Heart left ventricle (tissue), 16 donors: ENCODE data around the gene WBP1L. TPM values are rescaled to one million over a fixed set of nuclear protein-coding genes. Genes with fewer than 3 reads are reported as not detected.

Source experiments
- ATAC-seq, 4 donors: fragments of 200-7000 bp; cut with Tn5 transposase; one replicate each; pipeline ENCODE4 v1.9.1; 2020 to 2022; ENCODE audit warnings: moderate library complexity in 4 of 4, mild to moderate bottlenecking in 3 of 4, moderate number of reproducible peaks in 1 of 4
- DNase-seq, 5 donors: peaks; one replicate each; pipeline ENCODE4 v3.0.0-alpha.2; 2020
- H3K27ac ChIP-seq, 12 donors: fragments of 200-600 bp; sonication (generic) in 4 of 12; one replicate each; pipeline versions ENCODE4 v1.5.0 to v1.8.0; 2016 to 2022; ENCODE audit warnings: mild to moderate bottlenecking in 2 of 12
- H3K27me3 ChIP-seq, 9 donors: fragments of 200-600 bp; sonication (generic) in 2 of 9; one replicate each; pipeline versions ENCODE4 v1.5.1 to v1.8.0; 2016 to 2022; ENCODE audit warnings: mild to moderate bottlenecking in 3 of 9
- H3K36me3 ChIP-seq, 9 donors: fragments of 200-600 bp; sonication (generic) in 2 of 9; one replicate each; pipeline versions ENCODE4 v1.5.0 to v1.8.0; 2018 to 2022; ENCODE audit warnings: mild to moderate bottlenecking in 2 of 9
- H3K4me1 ChIP-seq, 12 donors: fragments of 200-600 bp; sonication (generic) in 4 of 12; one replicate each; pipeline versions ENCODE4 v1.5.0 to v1.8.0; 2016 to 2022; ENCODE audit warnings: mild to moderate bottlenecking in 3 of 12
- H3K4me3 ChIP-seq, 12 donors: fragments of 200-600 bp; sonication (generic) in 4 of 12; one replicate each; pipeline versions ENCODE4 v1.5.0 to v1.8.0; 2017 to 2022; ENCODE audit warnings: mild to moderate bottlenecking in 9 of 12, moderate library complexity in 4 of 12
- H3K9me3 ChIP-seq, 12 donors: fragments of 200-600 bp; sonication (generic) in 4 of 12; one replicate each; pipeline versions ENCODE4 v1.5.0 to v1.8.0; 2016 to 2022; ENCODE audit warnings: mild to moderate bottlenecking in 1 of 12
- CTCF ChIP-seq, 12 donors: fragments of 200-600 bp; sonication (generic) in 4 of 12; IDR thresholded peaks; one replicate each; pipeline versions ENCODE4 v1.5.0 to v1.8.0; 2018 to 2022; ENCODE audit warnings: antibody characterized with exemption in 12 of 12, mild to moderate bottlenecking in 5 of 12
- POLR2A ChIP-seq, 2 donors: fragments of 450-650 bp; IDR thresholded peaks; one replicate each; pipeline ENCODE4 v1.6.1; 2017; ENCODE audit warnings: antibody characterized with exemption in 2 of 2, mild to moderate bottlenecking in 2 of 2, moderate library complexity in 2 of 2
- WGBS, 4 donors: extraction: QIAGEN DNeasy Blood & Tissue Kit in 2 of 4; methylation state at CpG; one replicate each; pipeline versions ENCODE4 v1.1.5 to v1.1.7; 2013 to 2018; 5-methylcytosine and 5-hydroxymethylcytosine counted together
- intact Hi-C, 10 donors: fragments of 100-400 bp; cut with DNase I; formaldehyde crosslinking; loops; one replicate each; pipeline versions ENCODE4 v1.11.1 to v1.14.2; 2022
- polyA plus RNA-seq, 2 donors: library from polyadenylated mRNA; stranded (reverse); fragments of 200-250 nt; gene quantifications; one replicate each; pipeline ENCODE4 v1.2.3, GENCODE V29; 2013
- total RNA-seq, 9 donors: library from RNA; depleted of rRNA in 2 of 9; stranded (reverse); fragments of >200 nt in 2 of 9; fragmentation: NEBNext Ultra II Directional in 3 of 9; extraction: Animal tissue kit (Norgen Biotek cat#: 25700) in 3 of 9; gene quantifications; one replicate each; pipeline versions ENCODE4 v1.1.0 to v1.2.4, GENCODE V29; 2016 to 2023
- donor health status: ischemic (EF 13 %, LVEDD 7.1; RV severe dilation, severe dysfunction).
- donor health status: healthy with polysubstance abuse.
- donor health status: DM: no; HTN: yes; CAD: no.
- donor health status: DM: no; HTN: no; CAD: no.
- donor health status: ischemic (EF 25% LVEDD 6.9; RV normal size, moderate dysfunction).
- donor health status: ischemic (EF 25% LVEDD 5.7; RV mildly dilated, moderate dysfunction).
- donor health status: healthy.
- donor health status: DM: yes; HTN: yes; CAD: no.
- donor health status: ischemic (EF 35%, LVEDD 5.7; RV mildly dilated, moderate dysfunction).
- donor health status: nonischemic (EF 11% LVEDD 7.7; RV severe dilation, severe dysfunction).
- donor health status: DM: yes; HTN: yes; CAD: no.
- donor health status: PGD.
- donor health status: ischemic (EF 29% LVEDD 5.4; RV normal size, mild dysfunction).
- donor health status: nonischemic (EF 23%, LVEDD 6.1; RV moderate dilation, normal function).

Gene WBP1L
- total and polyA plus RNA-seq, 11 donors: 10.7 to 75.1 (median 27.6) TPM

- Histone ChIP-seq H3K36me3 (no peaks in the 10 kb centered on the region), H3K4me1 (peaks cover 0 to 37% (median 21%) of the 10 kb centered on the region in 12 donors), H3K9me3 (no peaks in the 10 kb centered on the region), H3K27me3 (no peaks in the 10 kb centered on the region), H3K4me3 (peak overlapping the region in 11 of 12 donors; percentile 77 to 100 (median 99)), H3K27ac (peak overlapping the region in 8 of 12 donors; percentile 11 to 95 (median 94))
- ATAC-seq (no peak), DNase-seq (no peak)
- WGBS, 4 donors: 60 to 75% (median 67%) methylated on average over 4 of the region's 4 CpGs
- TF ChIP-seq CTCF (IDR thresholded peaks at IDR 0.05): no peak
- TF ChIP-seq POLR2A (IDR thresholded peaks at IDR 0.05): no peak
- intact Hi-C loops: loop anchor here in 4 of 10 donors (5.0 to 10.0 kb wide), 4 partner anchors 50 to 72 kb away; no protein-coding TSS in a partner anchor
Observed at GRCh38 chr10:102745157-102745556, 1.4 kb downstream of the WBP1L start.

- DNase-seq: no peak
- peak overlapping the region; percentile 2 to 79 (median 64) for H3K27ac ChIP-seq
- no peaks in the 10 kb centered on the region for H3K27me3 ChIP-seq
- H3K36me3 ChIP-seq: peaks cover 0 to 4% (median 0%) of the 10 kb centered on the region in 9 donors
- peaks cover 0 to 51% (median 19%) of the 10 kb centered on the region in 12 donors for H3K4me1 ChIP-seq
- no peak for TF ChIP-seq CTCF (IDR thresholded peaks at IDR 0.05)
- no peak for TF ChIP-seq POLR2A (IDR thresholded peaks at IDR 0.05)
- H3K9me3 ChIP-seq: no peaks in the 10 kb centered on the region
- peak; percentile 48 to 73 (median 62) for ATAC-seq
- intact Hi-C loops: loop anchor here in 4 of 10 donors (2.0 to 10.0 kb wide), 4 partner anchors 24 to 65 kb away; no protein-coding TSS in a partner anchor
- WGBS, 4 donors: 71 to 88% (median 83%) methylated on average over 9 of the region's 9 CpGs
- H3K4me3 ChIP-seq: no peak overlapping the region
Observed at GRCh38 chr10:102752266-102752930, 8.7 kb downstream of the WBP1L start.

GRCh38 chr10:102752934-102753664 lies 9.4 kb downstream of the WBP1L start:
- Histone ChIP-seq H3K36me3 (peaks cover 0 to 4% (median 0%) of the 10 kb centered on the region in 9 donors), H3K27ac (peak overlapping the region; percentile 2 to 79 (median 64)), H3K4me1 (peaks cover 0 to 55% (median 19%) of the 10 kb centered on the region in 12 donors), H3K9me3 (no peaks in the 10 kb centered on the region), H3K27me3 (no peaks in the 10 kb centered on the region), H3K4me3 (no peak overlapping the region)
- DNase-seq: peak in 2 of 5 donors; percentile 27 to 50
- intact Hi-C loops: loop anchor here in 4 of 10 donors (2.0 to 10.0 kb wide), 4 partner anchors 24 to 64 kb away; no protein-coding TSS in a partner anchor
- WGBS, 4 donors: 85 to 90% (median 87%) methylated on average over 3 to 4 of the region's 4 CpGs
- ATAC-seq: peak; percentile 68 to 83 (median 79)
- TF ChIP-seq CTCF (IDR thresholded peaks at IDR 0.05) (peak; percentile 45 to 75 (median 60)), POLR2A (IDR thresholded peaks at IDR 0.05) (no peak)

- DNase-seq (no peak), ATAC-seq (no peak)
- H3K4me1 ChIP-seq: peaks cover 0 to 62% (median 25%) of the 10 kb centered on the region in 12 donors
- no peaks in the 10 kb centered on the region for H3K9me3 ChIP-seq
- peak overlapping the region; percentile 2 to 79 (median 64) for H3K27ac ChIP-seq
- H3K36me3 ChIP-seq: peaks cover 0 to 4% (median 0%) of the 10 kb centered on the region in 9 donors
- 76 to 84% (median 80%) methylated on average over 1 of the region's 1 CpG for WGBS, 4 donors
- no peak overlapping the region for H3K4me3 ChIP-seq
- no peak for TF ChIP-seq POLR2A (IDR thresholded peaks at IDR 0.05)
- no peak for TF ChIP-seq CTCF (IDR thresholded peaks at IDR 0.05)
- no peaks in the 10 kb centered on the region for H3K27me3 ChIP-seq
- intact Hi-C loops: loop anchor here in 4 of 10 donors (2.0 to 10.0 kb wide), 4 partner anchors 23 to 64 kb away; no protein-coding TSS in a partner anchor
Observed at GRCh38 chr10:102753718-102754117, 10.0 kb downstream of the WBP1L start.
